ENCODE data around the gene RTN4R.
A peak's percentile ranks its signal among the peaks of the same experiment; 100 is the strongest.

The RTN4R gene

DNA sequence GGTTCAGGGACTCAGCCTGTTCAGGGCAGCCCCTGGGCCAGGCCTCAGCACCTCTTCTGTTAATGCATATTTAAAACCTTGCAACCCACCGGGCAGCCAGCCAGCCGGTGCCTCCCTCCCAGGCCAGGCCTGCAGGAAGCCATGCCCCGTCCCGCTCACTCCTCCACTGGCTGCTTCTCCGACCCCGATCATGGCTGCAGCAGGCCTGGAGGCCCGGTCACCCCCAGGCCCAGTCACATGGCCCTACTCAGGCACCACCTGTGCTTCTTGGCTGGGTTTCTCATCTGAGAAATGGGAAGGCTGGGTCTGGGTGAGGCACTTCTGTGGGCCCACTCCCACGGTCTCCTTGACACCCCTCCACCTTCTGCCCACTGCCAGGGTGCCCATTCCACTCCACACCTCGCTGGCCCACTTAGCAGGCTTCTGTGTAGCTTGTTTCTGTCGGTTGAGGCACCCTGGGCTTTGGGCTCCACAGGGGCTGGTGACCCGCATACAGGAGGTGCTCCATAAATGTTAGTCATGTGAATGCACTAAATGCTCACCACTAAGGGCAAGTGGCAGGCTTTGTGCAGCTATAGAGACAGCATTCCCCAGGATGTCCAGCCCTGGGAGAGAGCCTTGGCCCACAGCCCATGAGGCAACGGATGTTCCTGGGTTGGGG is 11.4 kb downstream of the RTN4R start:
- no peak for DNase-seq

DNA sequence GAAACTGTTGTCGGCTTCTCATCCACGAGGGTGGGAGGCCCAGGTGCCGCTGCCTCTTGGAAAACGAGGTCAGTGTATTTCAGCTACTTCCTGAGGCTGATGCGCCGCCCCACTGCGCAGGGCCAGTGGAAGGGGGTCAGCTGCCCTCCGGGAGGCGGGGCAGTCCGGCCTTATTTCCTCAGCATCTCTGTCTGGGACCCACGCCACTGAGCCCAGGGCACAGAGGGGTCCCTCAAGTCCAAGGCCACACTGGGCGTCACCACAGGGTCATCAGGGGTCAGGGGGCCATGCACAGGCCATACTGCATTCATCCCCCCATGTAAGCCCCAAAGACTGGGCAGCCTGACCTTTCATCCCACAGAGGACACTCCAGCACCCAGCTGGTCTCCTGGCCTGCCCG is 12.1 kb downstream of the RTN4R start:
- no peak for DNase-seq

DNA sequence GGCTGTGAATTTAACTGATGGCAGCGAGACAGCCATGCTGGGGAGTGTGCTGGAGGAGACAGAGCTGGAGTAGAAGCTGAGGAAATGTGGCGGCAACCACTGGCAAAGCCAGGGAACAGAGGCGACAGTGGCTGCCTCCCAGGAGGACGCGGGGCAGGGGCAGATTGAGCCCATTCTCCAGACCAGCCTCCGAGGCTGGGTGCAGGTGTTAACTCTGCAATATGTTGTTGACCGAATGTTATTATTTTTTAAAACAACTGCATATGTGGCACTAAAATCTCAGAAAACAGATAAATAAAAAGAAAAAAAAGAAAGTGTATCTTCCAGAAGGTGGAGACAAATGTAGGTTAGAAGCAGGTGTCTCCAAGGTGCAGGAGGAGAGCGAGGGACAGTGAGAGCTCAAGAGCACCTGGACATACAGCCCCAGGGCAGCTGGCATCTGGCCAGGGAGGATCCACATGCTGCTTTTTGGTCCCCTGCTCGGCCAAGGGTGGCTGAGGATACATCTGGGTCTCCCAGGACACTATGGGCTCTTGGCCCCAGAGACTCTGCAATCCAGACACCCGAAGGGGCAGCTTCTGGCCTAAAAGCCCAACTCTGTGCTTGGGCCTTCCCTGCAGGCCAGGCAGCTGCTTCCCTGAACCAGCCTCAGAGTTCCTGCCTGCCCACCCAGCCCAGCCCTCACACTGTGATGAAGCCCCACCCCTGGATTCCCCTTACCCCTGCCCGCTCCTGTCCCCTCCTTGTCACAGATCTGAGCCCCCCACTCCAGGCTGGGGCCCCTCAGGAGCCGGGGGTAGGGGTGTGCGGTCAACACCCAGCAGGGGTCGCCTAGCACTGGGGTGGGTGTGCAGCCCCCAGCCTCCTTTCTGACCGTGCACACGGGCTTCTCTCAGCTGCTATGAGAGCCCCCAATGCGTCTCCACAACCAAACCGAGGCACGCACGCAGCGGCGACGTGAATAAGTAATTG is 12.9 kb downstream of the RTN4R start:
- DNase-seq: no peak

DNA sequence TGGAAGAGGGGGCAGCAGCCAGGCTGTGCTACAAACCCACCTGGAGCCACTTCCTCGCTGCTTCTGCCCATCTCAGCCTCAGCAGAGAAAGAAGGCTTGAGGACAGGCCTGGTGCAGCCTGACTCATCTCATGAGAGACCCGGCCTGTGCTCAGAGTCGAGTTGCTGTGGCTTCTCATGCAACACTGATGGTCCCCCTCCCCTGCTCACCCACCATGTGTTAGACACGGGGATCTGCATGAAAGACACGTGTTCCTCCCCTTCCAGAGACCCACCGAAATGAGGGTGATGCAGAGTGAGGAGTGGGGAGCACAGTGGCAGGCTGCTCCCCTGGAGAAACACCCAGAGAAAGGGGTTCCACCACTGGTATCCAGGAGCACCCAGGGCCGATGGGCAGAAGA is 15.0 kb downstream of the RTN4R start:
- no peak for DNase-seq

DNA sequence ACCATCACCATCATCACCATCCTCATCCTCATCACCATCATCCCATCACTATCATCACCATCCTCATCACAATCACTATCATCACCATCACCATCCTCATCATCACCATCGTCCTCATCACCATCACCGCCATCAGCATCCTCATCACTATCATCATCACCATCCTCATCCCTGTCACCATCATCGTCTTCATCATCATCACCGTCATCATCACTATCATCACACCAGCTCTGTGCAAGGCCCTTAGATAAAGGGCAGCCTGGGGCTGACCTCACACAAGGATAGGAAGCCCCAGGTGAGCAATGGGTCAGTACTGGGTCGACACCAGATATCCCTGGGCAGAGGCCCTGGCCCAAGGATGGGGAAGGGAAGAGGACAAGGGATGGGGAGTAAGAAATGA is 16.1 kb downstream of the RTN4R start:
- DNase-seq: no peak

DNA sequence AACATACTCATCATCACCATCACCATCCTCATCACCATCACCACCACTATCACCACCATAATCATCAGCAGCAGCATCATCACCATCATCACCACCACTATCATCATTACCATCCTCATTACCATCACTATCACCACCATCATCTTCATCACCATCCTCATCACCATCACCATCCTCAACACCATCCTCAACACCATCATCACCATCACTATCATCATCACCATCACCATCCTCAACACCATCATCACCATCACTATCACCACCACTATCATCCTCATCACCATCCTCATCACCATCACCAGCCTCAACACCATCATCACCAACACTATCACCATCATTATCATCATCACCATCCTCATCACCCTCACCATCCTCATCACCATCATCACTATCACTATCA is 16.6 kb downstream of the RTN4R start:
- DNase-seq: no peak

DNA sequence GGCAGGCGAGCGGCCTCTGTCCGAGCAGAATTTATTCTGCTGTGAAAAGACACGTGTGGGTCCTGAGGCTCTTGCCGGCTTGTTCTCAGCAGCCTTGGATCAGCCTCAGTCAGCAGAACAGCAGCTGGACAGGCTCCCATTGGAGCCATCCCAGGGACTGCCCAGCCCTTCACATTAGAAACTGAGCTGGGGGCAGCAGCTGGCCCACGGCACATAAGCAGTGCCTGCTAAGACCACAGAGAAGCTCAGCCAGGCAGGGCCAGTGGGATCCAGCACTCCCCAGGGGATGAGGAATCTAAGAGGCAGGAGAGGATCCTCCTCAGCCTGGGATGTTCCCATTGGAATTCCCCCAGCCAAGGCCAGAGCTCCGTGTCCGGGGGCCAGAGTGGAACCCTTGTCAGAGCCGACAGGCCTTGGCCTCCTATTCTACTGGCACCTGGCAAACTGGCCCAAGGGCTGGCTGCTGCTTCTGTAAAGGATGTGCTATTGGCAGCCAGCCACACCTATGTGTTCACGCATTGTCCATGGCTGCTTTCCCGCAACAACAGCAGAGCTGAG is 18.2 kb downstream of the RTN4R start:
- DNase-seq: no peak

DNA sequence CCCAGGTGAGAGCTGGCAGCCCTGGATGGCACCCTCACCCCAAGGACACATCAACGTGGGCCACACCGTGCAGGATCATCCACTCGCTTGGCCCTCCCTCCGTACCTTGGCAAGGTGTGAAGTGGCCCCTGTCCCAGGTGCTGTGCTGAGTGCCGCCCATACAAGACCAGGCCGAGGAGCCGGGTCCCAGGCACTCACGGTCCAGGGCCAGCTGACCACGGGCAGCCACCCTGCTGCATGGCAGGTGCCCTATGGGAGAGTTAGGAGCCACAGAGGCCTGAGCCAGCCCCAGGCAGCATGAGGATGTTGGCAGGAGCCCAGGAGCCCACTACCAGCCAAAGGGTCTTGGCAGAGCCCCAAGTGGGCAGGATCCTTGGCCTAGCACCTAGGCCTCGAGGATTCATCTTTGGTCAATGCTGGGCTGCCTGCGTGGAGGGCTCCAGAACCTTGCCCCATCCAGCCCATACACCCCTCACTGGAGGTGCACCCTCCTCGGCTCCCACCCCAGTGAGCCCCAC is 19.6 kb downstream of the RTN4R start:
- DNase-seq: no peak

DNA sequence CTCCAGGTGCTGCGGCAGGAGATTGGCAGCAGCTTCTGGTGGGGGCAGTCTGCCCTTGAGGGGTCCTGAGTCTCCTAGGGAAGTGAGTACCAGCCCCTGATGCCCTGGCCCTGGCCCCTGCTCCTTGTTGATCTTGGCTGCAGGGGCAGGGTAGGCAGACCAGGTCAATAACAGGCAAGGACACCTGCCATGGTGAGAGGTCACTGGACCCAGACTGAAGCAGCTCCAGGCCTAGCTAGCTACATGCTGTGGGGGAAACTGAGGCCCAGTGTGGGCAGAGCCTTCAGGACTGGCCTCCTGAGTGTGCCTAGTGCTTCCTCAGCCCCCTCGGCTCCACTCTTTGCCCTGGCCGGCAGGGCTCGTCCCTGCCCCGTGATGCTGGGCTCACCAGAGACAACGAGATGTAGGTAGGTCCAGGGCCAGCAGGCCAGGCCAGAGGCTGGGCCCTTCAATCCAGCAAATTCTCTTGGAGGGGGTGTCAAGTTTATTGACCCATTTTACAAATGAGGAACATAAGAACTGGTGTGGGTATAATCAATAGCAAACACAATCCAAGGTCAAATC is 20.4 kb downstream of the RTN4R start:
- no peak for DNase-seq

DNA sequence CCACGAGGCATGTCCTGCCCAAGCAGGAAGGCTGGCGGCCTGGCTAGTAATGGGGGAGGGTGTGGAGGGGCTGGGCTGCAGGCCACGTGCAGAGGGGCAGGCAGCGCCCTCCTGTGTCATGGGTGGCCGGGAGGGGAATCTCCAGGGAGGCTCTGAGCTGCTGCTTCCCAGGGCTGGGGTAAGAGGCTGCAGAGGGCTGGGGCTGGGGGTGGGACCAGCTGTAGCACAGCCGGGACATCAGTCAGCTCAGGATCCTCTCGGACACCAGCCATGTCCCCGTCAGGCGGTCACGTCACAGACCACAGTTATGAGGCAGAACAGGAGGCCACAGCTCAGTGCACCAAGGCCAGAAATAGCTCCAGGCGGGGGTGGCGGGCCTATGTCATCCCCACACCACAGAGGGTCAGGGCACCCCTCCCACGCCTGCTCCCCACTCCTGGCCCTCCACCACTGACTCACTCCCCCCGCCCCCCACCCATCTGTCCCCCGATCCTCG is 21.1 kb downstream of the RTN4R start:
- no peak for DNase-seq

DNA sequence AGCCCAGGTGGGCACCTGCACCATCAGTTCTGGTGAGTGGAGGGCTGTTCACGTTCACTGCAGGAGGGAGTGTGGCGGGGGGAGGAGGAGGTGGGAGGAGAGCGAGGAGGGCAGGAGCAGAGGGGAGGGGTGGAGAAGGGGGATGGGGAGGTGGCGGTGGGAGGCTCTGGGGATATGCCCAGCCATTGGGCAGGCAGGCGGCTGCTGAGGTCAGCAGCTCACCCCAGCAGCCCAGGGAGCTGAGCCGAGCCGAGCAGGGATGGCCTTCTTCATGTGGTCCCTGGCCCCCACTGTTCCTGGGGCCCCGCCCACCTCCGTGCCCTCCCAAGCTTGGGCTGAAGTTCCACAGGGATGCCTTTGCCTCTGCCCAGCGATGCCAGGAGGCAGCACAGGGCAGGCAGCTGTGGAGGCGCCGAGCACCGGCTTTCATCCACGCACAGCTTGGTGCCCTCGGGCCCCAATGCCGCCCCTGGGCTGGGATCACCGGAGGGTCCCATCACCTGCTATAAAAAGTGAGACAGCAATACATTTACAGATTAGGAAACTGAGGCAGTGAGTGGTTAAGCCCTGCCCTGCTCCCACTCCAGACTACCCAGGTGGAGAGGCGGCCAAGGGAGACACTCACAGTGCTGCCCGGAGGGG is 21.6 kb downstream of the RTN4R start:
- no peak for DNase-seq

DNA sequence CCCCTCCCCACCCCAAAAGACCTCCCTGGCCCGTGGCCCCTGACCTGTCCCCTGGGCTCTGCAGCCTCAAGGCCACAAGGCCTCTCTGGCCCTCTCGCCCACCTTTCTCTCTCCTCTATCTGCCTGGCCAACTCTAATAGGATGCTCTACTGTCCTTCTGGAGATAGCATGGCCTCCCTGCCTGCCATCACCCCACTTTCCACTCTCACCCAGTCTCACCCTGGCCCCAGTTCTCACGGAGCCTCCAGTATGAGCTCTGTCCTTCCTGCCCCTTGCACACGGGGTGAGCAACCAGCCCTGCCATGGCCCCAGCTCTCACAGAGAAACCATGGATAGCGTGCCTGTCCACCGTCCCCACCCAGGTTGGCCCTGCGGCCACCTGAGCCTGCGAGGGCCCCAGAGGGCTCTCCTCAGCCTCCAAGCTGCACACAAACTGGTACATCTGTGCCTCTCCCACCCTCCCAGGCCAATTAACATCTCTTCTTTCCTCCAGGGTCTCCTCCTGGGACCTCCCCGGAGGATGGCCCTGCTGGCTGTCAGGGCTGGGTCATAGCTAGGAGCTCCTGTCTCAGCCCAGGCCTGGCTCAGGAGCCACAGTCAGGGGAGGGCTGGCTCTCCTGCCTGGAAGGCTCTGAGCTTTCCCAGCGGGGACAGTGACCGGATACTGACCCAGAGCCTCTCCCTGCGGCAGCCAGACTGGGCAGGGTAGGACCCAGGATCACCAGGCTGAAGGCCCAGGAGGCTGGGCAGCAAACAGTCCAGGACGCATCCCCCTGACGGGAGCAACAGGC is 22.3 kb downstream of the RTN4R start:
- DNase-seq: no peak

DNA sequence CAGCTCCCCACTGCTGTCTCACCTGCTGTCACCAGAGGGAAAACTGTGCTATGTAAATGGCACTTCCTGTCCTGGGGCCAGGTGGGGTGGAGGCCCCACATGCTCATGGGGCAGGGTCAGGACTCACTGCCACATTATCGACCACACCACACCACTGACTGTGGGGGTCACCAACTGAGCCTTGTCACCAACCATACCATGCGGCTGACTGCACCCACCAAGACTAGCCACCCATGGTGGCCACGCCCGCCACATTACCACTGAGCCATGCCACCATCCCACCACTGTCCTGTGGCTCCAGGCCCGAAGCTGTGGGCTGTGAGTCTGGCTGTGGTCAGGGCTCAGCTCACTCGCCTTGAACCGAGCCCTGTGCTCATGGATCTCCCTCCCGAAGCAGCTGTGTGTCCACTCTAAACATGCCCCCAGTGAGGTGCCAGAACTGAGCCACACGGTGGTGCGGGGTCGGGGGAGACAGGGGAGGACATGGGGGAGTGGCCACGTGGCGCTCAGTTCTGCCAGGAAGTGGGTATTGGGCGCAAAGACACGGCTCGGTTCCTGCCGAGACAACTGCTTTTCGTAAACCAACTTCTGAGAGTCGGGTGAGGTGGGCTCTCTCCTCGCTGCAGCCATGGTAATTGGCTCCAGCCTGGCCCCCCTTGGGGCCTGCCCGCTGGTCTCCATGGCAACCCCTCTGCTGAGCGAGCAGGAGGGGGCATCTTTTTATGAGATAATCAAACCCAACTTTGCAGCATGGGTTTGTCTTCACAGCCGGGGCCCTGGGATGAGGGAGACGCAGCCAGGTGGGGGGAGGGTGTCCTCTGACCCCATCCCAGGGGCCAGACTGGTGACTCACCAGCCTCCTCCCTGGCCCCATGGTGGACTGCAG is 23.2 kb downstream of the RTN4R start:
- peak in 1 of 2 donors; percentile 7 for DNase-seq

DNA sequence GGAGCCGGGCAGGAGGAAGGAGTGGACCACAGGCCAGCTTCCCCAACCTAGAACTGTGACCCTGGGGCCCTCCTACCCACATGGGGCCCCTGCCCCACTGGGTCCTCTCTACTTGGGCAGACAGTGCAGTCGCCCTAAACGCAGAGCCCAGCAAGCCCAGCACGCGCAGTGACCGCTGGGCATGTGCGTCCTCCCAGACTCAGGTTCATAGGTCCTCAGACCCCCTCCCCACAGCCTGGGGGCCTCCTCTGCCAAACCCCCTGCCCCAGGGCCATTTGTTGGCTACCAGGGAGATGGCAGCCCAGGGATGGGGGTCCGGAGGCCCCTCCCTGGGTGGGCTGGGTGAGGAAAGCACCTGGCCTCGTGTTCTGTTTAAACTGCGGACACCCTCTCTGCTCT is 23.9 kb downstream of the RTN4R start:
- DNase-seq: no peak

DNA sequence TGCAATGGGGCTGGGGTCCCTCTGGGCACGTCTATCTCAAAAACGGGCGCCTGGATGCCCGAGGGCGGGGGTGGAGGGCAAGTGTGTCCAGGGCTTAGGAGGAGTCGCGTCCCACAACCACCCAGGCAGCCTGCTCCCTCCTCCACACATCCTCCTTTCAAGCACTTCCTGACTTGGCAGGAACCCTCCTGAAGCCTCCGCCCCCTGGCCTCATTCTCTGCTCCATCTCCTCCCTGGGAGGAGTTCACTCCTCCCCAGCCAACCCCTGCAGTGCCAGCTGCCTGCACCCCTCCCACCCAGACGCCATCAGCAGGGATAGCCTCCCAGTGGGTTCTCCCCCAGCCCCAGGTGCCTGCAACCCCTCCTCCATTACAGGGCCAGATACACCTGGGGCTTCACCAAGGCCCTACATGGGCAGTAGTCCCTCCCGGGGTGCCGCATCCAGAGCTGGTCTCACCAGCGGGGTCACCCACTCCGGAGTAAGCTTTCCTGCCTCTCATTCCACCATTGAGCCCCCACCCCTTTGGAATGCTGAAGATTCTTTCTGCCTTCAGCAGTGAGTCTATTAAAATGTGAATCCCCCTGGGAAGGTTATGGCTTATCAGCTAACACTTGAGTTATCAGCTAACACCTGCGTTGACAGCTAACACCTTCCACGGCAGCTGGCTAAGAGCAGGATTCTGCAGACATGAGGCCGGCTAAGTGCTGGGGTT is 24.4 kb downstream of the RTN4R start:
- DNase-seq: peak in 1 of 2 donors; percentile 74

DNA sequence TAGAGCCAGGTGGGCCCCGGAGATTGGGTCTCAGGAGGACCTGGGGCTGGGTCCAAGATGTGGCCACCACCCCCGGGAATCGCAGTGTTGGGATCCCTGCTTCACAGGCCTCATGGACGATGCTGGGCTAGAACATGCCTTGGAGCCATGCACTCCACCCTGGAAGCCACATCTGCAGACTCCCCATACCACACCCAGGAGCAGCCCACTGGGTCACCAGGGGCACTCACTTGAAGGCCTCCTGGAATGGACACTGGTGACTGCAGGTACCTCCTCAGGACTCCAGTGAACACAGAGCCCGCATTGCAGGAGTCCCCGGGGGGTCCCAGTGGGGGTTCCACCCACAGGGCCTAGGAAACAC is 25.0 kb downstream of the RTN4R start:
- DNase-seq: no peak

DNA sequence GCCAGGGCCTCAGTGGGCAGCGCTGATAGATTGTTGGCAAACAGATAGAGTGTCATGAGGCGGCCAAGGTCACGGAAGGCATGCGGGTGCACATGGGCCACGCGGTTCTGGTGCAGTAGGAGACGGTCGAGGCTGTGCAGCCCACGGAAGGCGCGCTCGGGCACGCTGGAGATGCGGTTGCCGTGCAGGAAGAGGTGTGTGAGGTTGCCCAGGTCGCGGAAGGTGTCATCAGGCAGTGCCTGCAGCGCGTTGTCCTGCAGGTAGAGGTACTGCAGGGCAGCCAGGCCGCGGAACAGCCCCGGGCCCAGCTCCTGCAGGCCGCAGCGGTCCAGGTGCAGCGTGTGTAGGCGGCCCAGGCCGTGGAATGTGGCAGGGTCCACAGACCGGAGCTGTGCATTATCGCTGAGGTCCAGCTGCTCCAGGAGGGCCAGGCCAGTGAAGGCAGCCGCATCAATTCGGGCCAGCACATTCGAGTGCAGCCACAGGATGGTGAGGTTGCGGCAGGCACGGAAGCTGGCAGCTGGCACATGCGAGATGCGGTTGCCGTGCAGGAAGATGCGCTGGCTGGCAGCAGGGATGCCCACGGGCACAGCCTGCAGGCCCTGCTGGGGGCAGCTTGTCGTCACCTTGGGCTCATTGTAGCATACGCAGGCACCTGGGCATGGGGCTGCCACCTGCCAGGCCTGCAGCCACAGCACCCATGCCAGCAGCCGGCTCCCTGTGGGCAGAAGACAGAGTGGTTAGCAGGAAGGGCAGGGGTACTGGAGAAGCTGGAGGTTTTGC is 25.5 kb downstream of the RTN4R start:
- DNase-seq: no peak

DNA sequence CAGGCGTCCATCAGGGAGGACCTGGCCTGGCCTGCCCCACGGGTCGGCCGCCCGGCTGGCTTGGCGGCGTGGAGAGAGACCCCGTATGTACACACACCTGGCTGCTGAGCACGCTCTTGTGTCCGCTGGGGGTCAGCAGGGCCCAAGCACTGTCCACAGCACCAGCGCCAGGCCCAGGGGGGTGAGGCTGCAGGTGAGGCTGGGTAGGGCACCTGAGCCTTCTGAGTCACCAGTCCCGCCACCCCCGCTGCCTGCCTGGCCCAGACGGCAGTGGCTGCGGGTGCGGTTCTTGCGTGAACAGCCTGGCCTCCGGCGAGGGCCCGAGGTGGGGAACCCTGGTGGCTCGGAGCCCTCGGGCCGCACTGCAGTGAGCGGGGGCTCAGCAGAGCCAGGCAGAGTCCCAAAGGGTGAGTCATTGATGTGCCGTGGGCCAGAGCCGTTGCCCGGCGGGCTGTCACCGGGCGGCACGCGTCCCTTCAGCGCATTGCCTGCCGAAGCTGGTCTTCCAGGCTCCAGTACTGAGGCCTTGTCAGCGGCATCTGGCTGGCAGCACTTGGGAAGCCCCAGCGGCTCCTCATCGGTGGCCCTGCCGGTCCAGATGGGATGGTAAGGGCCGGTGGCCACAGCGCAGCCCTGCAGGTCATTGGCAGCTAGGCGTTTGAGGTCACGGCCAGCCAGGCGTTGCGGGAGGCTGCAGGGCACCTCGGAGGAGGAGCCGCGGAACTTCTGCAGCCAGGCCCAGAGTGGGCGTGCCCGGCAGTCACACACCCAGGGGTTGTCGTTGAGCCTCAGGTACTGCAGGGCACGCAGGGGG is 26.3 kb downstream of the RTN4R start:
- no peak for DNase-seq
